Tibial nerve (tissue), 4 donors: Measurements from ENCODE around the gene CD300A. TPM values are rescaled to one million over a fixed set of nuclear protein-coding genes. Genes with fewer than 3 reads are reported as not detected.
A peak's percentile ranks its signal among the peaks of the same experiment; 100 is the strongest.

ENCODE experiments used
- DNase-seq, 2 donors: peaks; one replicate each; pipeline ENCODE4 v3.0.0-alpha.2; 2019; ENCODE audit warnings: low spot score in 2 of 2
- H3K27ac ChIP-seq, 4 donors: fragments of 200-600 bp; sonication (generic) in 3 of 4; one replicate each; pipeline ENCODE4 v1.5.1; 2017 to 2019; ENCODE audit warnings: mild to moderate bottlenecking in 1 of 4
- H3K27me3 ChIP-seq, 2 donors: fragments of 200-600 bp; sonication (generic) in 1 of 2; one replicate each; pipeline versions ENCODE4 v1.5.1 to v1.6.0; 2017 to 2019
- H3K36me3 ChIP-seq, 3 donors: fragments of 200-600 bp; sonication (generic); one replicate each; pipeline ENCODE4 v1.5.1; 2018 to 2019
- H3K4me1 ChIP-seq, 4 donors: fragments of 200-600 bp; sonication (generic) in 3 of 4; one replicate each; pipeline ENCODE4 v1.5.1; 2017 to 2019
- H3K4me3 ChIP-seq, 4 donors: fragments of 200-600 bp; sonication (generic) in 3 of 4; one replicate each; pipeline ENCODE4 v1.5.1; 2017 to 2019; ENCODE audit warnings: mild to moderate bottlenecking in 1 of 4, moderate library complexity in 1 of 4
- H3K9me3 ChIP-seq, 4 donors: fragments of 200-600 bp; sonication (generic) in 3 of 4; one replicate each; pipeline ENCODE4 v1.5.1; 2017 to 2019
- CTCF ChIP-seq, 5 experiments: fragments of 200-600 bp in 3 of 5; fragments of 450-650 bp in 2 of 5; sonication (generic) in 3 of 5; IDR thresholded peaks; one replicate each; pipeline ENCODE4 v1.5.1; 2016 to 2019; ENCODE audit warnings: antibody characterized with exemption in 5 of 5, mild to moderate bottlenecking in 3 of 5, moderate library complexity in 2 of 5
- EP300 ChIP-seq, 2 donors: sonication (generic); formaldehyde crosslinking; IDR thresholded peaks; one replicate each; pipeline ENCODE4 v1.6.1; 2017; ENCODE audit warnings: antibody characterized with exemption in 2 of 2, mild to moderate bottlenecking in 1 of 2
- POLR2A ChIP-seq, 2 donors: fragments of 450-650 bp; IDR thresholded peaks; one replicate each; pipeline ENCODE4 v1.6.1; 2017; ENCODE audit warnings: antibody characterized with exemption in 2 of 2, mild to moderate bottlenecking in 2 of 2, moderate library complexity in 2 of 2
- WGBS, 2 donors: methylation state at CpG; one replicate each; pipeline ENCODE4 v1.1.5; 2018; 5-methylcytosine and 5-hydroxymethylcytosine counted together
- total RNA-seq, 4 donors: library from RNA; depleted of rRNA; stranded (reverse); fragments of >200 nt; gene quantifications; one replicate each; pipeline ENCODE4 v1.1.0, GENCODE V29; 2016

CD300A gene
- total RNA-seq, 4 donors from 2014 or later = 6.8 to 12.6 (median 9.8) TPM

- 84 to 91% methylated on average over 7 of the region's 7 CpGs for WGBS, 2 donors
- peaks cover 0 to 49% (median 28%) of the 10 kb centered on the region in 4 donors for H3K4me1 ChIP-seq
Observed at GRCh38 chr17:74441537-74441936, 24.9 kb upstream of the CD300A start.

DNA sequence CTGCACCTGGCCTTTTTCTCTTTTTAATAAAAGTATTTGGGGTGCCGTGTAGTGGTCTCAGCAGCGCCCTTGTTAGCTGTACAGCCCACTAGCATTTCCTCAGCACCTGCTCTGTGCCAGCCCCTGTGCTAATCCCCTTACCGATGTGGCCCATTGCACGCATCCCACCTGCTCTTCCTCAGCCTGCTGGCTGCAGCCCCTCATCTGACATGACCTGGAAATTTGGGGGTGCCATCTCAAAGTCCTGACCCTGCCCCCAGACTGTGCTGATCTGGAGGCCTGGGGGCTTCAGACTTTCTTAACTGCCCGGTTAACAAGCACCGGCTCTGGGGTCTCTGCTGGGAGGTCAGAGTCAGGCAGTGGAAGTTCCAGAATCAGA lies 24.2 kb upstream of the CD300A start:
- peaks cover 0 to 22% (median 0%) of the 10 kb centered on the region in 4 donors for H3K9me3 ChIP-seq
- H3K36me3 ChIP-seq = peaks cover 0 to 8% (median 0%) of the 10 kb centered on the region in 3 donors
- TF ChIP-seq CTCF (IDR thresholded peaks at IDR 0.05) (no peak), POLR2A (IDR thresholded peaks at IDR 0.05) (no peak), EP300 (IDR thresholded peaks at IDR 0.05) (no peak)
- peaks cover 0 to 55% (median 30%) of the 10 kb centered on the region in 4 donors for H3K4me1 ChIP-seq
- no peak for DNase-seq
- H3K4me3 ChIP-seq = no peak overlapping the region
- H3K27me3 ChIP-seq = no peaks in the 10 kb centered on the region
- 75 to 79% methylated on average over 6 of the region's 6 CpGs for WGBS, 2 donors
- H3K27ac ChIP-seq = peak overlapping the region; percentile 66 to 90 (median 80)

More at GRCh38 chr17:74441537-74441936, 24.9 kb upstream of the CD300A start:
- no peaks in the 10 kb centered on the region for H3K27me3 ChIP-seq
- H3K36me3 ChIP-seq = peaks cover 0 to 8% (median 0%) of the 10 kb centered on the region in 3 donors
- TF ChIP-seq EP300 (IDR thresholded peaks at IDR 0.05) (no peak), CTCF (IDR thresholded peaks at IDR 0.05) (no peak), POLR2A (IDR thresholded peaks at IDR 0.05) (no peak)
- DNase-seq = no peak
- no peak overlapping the region for H3K4me3 ChIP-seq
- peak overlapping the region in 1 of 4 donors; percentile 79 for H3K27ac ChIP-seq
- peaks cover 0 to 30% (median 0%) of the 10 kb centered on the region in 4 donors for H3K9me3 ChIP-seq

DNA sequence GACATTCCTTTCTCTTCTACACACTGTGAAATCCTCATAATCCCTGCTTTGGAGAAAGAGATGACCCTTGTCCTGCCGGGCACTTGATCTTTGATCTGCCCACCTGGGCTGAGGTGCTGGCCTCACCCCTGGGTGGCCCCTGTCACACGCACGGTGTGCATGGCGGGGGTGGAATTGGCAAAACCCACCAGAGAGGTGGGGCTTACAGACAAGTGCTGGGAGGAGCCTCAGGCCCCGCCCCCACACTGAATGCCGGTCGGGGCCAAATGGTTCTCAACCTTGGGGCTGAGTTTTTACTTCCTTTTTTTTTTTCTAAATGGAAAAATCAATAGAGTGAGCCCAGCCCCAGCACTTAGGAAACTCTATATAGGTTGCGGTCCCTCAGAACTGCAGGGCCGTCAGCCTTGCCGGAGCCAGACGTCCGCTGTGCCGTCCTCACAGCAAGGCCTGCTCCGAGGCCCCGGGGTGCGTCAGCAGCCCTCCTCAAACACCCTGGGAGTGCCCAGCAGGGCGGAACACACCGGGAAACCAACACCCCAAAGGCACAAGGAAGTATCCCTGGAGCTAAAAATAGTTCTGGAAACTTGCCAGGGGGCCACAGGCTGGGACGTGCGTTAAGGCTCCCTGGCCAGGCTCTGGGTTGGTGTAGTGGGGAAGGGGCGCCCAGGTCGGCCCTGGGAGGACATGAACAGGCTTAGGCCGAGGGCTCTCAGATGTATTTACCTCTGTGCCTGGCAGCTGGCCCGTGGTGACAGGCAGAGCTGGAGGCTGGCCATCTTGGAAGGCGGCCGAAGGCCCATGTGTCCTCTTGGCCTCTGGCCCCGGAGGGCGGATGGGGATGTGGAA lies 23.5 kb upstream of the CD300A start:
- Histone ChIP-seq H3K27me3 (no peaks in the 10 kb centered on the region), H3K4me3 (peak overlapping the region in 2 of 4 donors; percentile 17 to 34), H3K27ac (peak overlapping the region; percentile 66 to 90 (median 80)), H3K9me3 (peaks cover 0 to 16% (median 0%) of the 10 kb centered on the region in 4 donors), H3K4me1 (peaks cover 0 to 61% (median 31%) of the 10 kb centered on the region in 4 donors), H3K36me3 (peaks cover 0 to 8% (median 0%) of the 10 kb centered on the region in 3 donors)
- TF ChIP-seq CTCF (IDR thresholded peaks at IDR 0.05) (no peak), EP300 (IDR thresholded peaks at IDR 0.05) (peak; percentile 76 to 86), POLR2A (IDR thresholded peaks at IDR 0.05) (peak in 1 of 2 donors; percentile 44)
- 22 to 30% methylated on average over 22 to 24 of the region's 28 CpGs for WGBS, 2 donors
- DNase-seq = peak; percentile 87 to 90

DNA sequence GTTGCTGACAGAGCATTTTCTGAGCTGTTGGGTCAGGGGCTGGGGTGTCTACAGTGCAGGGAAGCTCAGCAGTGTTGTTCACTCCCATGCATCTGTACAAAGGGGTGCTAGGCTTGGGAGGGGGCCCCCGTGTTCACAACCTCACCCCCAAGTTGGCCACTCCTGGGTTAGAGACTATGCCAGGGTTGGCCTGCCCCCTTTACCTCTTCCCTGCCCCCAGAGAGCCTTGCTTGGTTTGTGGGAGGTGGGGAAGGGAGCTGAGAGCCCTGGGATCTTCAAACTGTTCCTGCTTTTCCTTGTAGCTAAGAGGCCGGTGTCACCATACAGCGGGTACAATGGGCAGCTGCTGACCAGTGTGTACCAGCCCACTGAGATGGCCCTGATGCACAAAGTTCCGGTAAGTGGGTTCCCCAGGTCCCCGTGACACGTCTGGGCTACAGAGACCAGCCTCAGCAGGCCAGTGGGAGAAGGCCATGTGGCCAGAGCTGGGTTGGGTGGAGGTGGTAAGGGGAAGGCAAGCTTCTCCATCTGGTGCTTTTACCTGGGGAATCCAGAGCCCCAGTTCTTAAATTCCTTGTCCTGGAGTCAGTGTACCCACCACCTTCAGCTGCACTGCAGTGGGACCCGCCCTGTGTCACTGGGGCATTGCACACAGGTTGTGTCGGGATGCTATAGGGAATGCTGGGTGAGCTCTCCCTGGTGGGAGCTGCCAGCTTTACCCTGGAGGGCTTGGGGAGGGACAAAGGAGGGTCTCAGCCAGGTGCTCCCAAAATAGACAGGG lies 22.7 kb upstream of the CD300A start:
- Histone ChIP-seq H3K9me3 (peaks cover 0 to 8% (median 0%) of the 10 kb centered on the region in 4 donors), H3K4me1 (peaks cover 0 to 63% (median 31%) of the 10 kb centered on the region in 4 donors), H3K27ac (peak overlapping the region; percentile 66 to 90 (median 80)), H3K27me3 (no peaks in the 10 kb centered on the region), H3K4me3 (peak overlapping the region in 2 of 4 donors; percentile 17 to 34), H3K36me3 (peaks cover 0 to 8% (median 0%) of the 10 kb centered on the region in 3 donors)
- DNase-seq = no peak
- WGBS, 2 donors = 62 to 72% methylated on average over 8 of the region's 8 CpGs
- TF ChIP-seq EP300 (IDR thresholded peaks at IDR 0.05) = no peak
- TF ChIP-seq POLR2A (IDR thresholded peaks at IDR 0.05) = no peak
- no peak for TF ChIP-seq CTCF (IDR thresholded peaks at IDR 0.05)
